Tibial nerve (tissue), 4 donors: ENCODE measurements around the gene B9D2.

Experiments used
- CTCF ChIP-seq, 5 experiments: fragments of 200-600 bp in 3 of 5; fragments of 450-650 bp in 2 of 5; sonication (generic) in 3 of 5; IDR thresholded peaks; one replicate each; pipeline ENCODE4 v1.5.1; 2016 to 2019; ENCODE audit warnings: antibody characterized with exemption in 5 of 5, mild to moderate bottlenecking in 3 of 5, moderate library complexity in 2 of 5
- EP300 ChIP-seq, 2 donors: sonication (generic); formaldehyde crosslinking; IDR thresholded peaks; one replicate each; pipeline ENCODE4 v1.6.1; 2017; ENCODE audit warnings: antibody characterized with exemption in 2 of 2, mild to moderate bottlenecking in 1 of 2
- POLR2A ChIP-seq, 2 donors: fragments of 450-650 bp; IDR thresholded peaks; one replicate each; pipeline ENCODE4 v1.6.1; 2017; ENCODE audit warnings: antibody characterized with exemption in 2 of 2, mild to moderate bottlenecking in 2 of 2, moderate library complexity in 2 of 2

GRCh38 chr19:41411100-41411967 is 47.4 kb upstream of the B9D2 start:
- TF ChIP-seq CTCF (IDR thresholded peaks at IDR 0.05) (no peak), POLR2A (IDR thresholded peaks at IDR 0.05) (no peak), EP300 (IDR thresholded peaks at IDR 0.05) (no peak)
